ENCODE data around the gene CSMD2.

CSMD2 gene

GRCh38 chr1:34066166-34066565 lies 98.9 kb downstream of the CSMD2 start:
- Mint-ChIP-seq H3K36me3 (no peaks in the 10 kb centered on the region), H3K4me1 (no peaks in the 10 kb centered on the region), H3K9me3 (peaks cover 5% of the 10 kb centered on the region), H3K27ac (no peak overlapping the region), H3K4me3 (no peak overlapping the region), H3K27me3 (peaks cover 4% of the 10 kb centered on the region)
- CTCF ChIA-PET = no interaction called here
- DNase-seq = no peak

- peaks cover 5% of the 10 kb centered on the region for H3K9me3 Mint-ChIP-seq
- no peak overlapping the region for H3K27ac Mint-ChIP-seq
- H3K4me3 Mint-ChIP-seq = no peak overlapping the region
- CTCF ChIA-PET = no interaction called here
- H3K36me3 Mint-ChIP-seq = no peaks in the 10 kb centered on the region
- peaks cover 4% of the 10 kb centered on the region for H3K27me3 Mint-ChIP-seq
- DNase-seq = no peak
- no peaks in the 10 kb centered on the region for H3K4me1 Mint-ChIP-seq
These were observed 99.5 kb downstream of the CSMD2 start for GRCh38 chr1:34065498-34065897.

- peaks cover 5% of the 10 kb centered on the region for H3K9me3 Mint-ChIP-seq
- no peak overlapping the region for H3K4me3 Mint-ChIP-seq
- no peak overlapping the region for H3K27ac Mint-ChIP-seq
- no peaks in the 10 kb centered on the region for H3K36me3 Mint-ChIP-seq
- no peak for DNase-seq
- CTCF ChIA-PET = no interaction called here
- no peaks in the 10 kb centered on the region for H3K27me3 Mint-ChIP-seq
- no peaks in the 10 kb centered on the region for H3K4me1 Mint-ChIP-seq
These were observed 104.1 kb downstream of the CSMD2 start for GRCh38 chr1:34060901-34061415.

- CTCF ChIA-PET = interaction anchor here (0.6 kb wide), 1 partner anchor 247 kb away, joined by 3 read pairs; no protein-coding TSS in a partner anchor
- H3K4me1 Mint-ChIP-seq = no peaks in the 10 kb centered on the region
- no peaks in the 10 kb centered on the region for H3K27me3 Mint-ChIP-seq
- H3K4me3 Mint-ChIP-seq = no peak overlapping the region
- H3K9me3 Mint-ChIP-seq = peaks cover 5% of the 10 kb centered on the region
- H3K27ac Mint-ChIP-seq = no peak overlapping the region
- no peak for DNase-seq
- H3K36me3 Mint-ChIP-seq = no peaks in the 10 kb centered on the region
These were observed 104.8 kb downstream of the CSMD2 start for GRCh38 chr1:34060187-34060730.

- CTCF ChIA-PET = no interaction called here
- Mint-ChIP-seq H3K9me3 (peaks cover 2% of the 10 kb centered on the region), H3K27me3 (no peaks in the 10 kb centered on the region)
These were observed 107.5 kb downstream of the CSMD2 start for GRCh38 chr1:34057347-34058130.

GRCh38 chr1:34055818-34056217 lies 109.2 kb downstream of the CSMD2 start:
- Mint-ChIP-seq H3K27ac (no peak overlapping the region), H3K36me3 (no peaks in the 10 kb centered on the region), H3K4me3 (no peak overlapping the region), H3K4me1 (no peaks in the 10 kb centered on the region), H3K27me3 (no peaks in the 10 kb centered on the region), H3K9me3 (no peaks in the 10 kb centered on the region)
- CTCF ChIA-PET = no interaction called here
- no peak for DNase-seq

More at GRCh38 chr1:34057347-34058130, 107.5 kb downstream of the CSMD2 start:
- no peak overlapping the region for H3K4me3 Mint-ChIP-seq
- no peaks in the 10 kb centered on the region for H3K36me3 Mint-ChIP-seq
- H3K4me1 Mint-ChIP-seq = no peaks in the 10 kb centered on the region
- DNase-seq = no peak
- no peak overlapping the region for H3K27ac Mint-ChIP-seq

- no peak for DNase-seq
- Mint-ChIP-seq H3K4me3 (no peak overlapping the region), H3K9me3 (peaks cover 1% of the 10 kb centered on the region), H3K27ac (no peak overlapping the region), H3K36me3 (no peaks in the 10 kb centered on the region), H3K4me1 (no peaks in the 10 kb centered on the region), H3K27me3 (no peaks in the 10 kb centered on the region)
- CTCF ChIA-PET = no interaction called here
These were observed 110.1 kb downstream of the CSMD2 start for GRCh38 chr1:34054920-34055319.

- peaks cover 1% of the 10 kb centered on the region for H3K9me3 Mint-ChIP-seq
- no peaks in the 10 kb centered on the region for H3K36me3 Mint-ChIP-seq
- H3K4me1 Mint-ChIP-seq = no peaks in the 10 kb centered on the region
- H3K4me3 Mint-ChIP-seq = no peak overlapping the region
- no peaks in the 10 kb centered on the region for H3K27me3 Mint-ChIP-seq
- no peak overlapping the region for H3K27ac Mint-ChIP-seq
- CTCF ChIA-PET = no interaction called here
- DNase-seq = no peak
These were observed 111.4 kb downstream of the CSMD2 start for GRCh38 chr1:34053660-34054059.

GRCh38 chr1:34052565-34052964 lies 112.5 kb downstream of the CSMD2 start:
- Mint-ChIP-seq H3K27ac (no peak overlapping the region), H3K36me3 (no peaks in the 10 kb centered on the region), H3K27me3 (no peaks in the 10 kb centered on the region), H3K4me1 (no peaks in the 10 kb centered on the region), H3K9me3 (peaks cover 1% of the 10 kb centered on the region), H3K4me3 (no peak overlapping the region)
- CTCF ChIA-PET = no interaction called here
- no peak for DNase-seq

GRCh38 chr1:34050709-34051485 lies 114.1 kb downstream of the CSMD2 start:
- H3K4me3 Mint-ChIP-seq = no peak overlapping the region
- no peak for DNase-seq
- no peaks in the 10 kb centered on the region for H3K4me1 Mint-ChIP-seq
- no peaks in the 10 kb centered on the region for H3K27me3 Mint-ChIP-seq
- peaks cover 1% of the 10 kb centered on the region for H3K9me3 Mint-ChIP-seq
- no peaks in the 10 kb centered on the region for H3K36me3 Mint-ChIP-seq
- CTCF ChIA-PET = no interaction called here
- no peak overlapping the region for H3K27ac Mint-ChIP-seq

- H3K4me3 Mint-ChIP-seq = no peak overlapping the region
- H3K9me3 Mint-ChIP-seq = peaks cover 1% of the 10 kb centered on the region
- CTCF ChIA-PET = no interaction called here
- H3K36me3 Mint-ChIP-seq = no peaks in the 10 kb centered on the region
- no peaks in the 10 kb centered on the region for H3K4me1 Mint-ChIP-seq
- no peak overlapping the region for H3K27ac Mint-ChIP-seq
- no peak for DNase-seq
- H3K27me3 Mint-ChIP-seq = no peaks in the 10 kb centered on the region
These were observed 115.0 kb downstream of the CSMD2 start for GRCh38 chr1:34049994-34050393.

GRCh38 chr1:34049477-34049876 lies 115.6 kb downstream of the CSMD2 start:
- no peak for DNase-seq
- Mint-ChIP-seq H3K27ac (no peak overlapping the region), H3K36me3 (no peaks in the 10 kb centered on the region), H3K9me3 (peaks cover 1% of the 10 kb centered on the region), H3K4me1 (no peaks in the 10 kb centered on the region), H3K27me3 (no peaks in the 10 kb centered on the region), H3K4me3 (no peak overlapping the region)
- CTCF ChIA-PET = no interaction called here

- no peaks in the 10 kb centered on the region for H3K4me1 Mint-ChIP-seq
- no peaks in the 10 kb centered on the region for H3K36me3 Mint-ChIP-seq
- H3K9me3 Mint-ChIP-seq = no peaks in the 10 kb centered on the region
- H3K4me3 Mint-ChIP-seq = no peak overlapping the region
- CTCF ChIA-PET = no interaction called here
- DNase-seq = no peak
- H3K27me3 Mint-ChIP-seq = no peaks in the 10 kb centered on the region
- no peak overlapping the region for H3K27ac Mint-ChIP-seq
These were observed 127.2 kb downstream of the CSMD2 start for GRCh38 chr1:34037856-34038255.

GRCh38 chr1:34037109-34037508 lies 127.9 kb downstream of the CSMD2 start:
- Mint-ChIP-seq H3K4me3 (no peak overlapping the region), H3K36me3 (no peaks in the 10 kb centered on the region), H3K4me1 (no peaks in the 10 kb centered on the region), H3K27ac (no peak overlapping the region), H3K9me3 (no peaks in the 10 kb centered on the region), H3K27me3 (peaks cover 5% of the 10 kb centered on the region)
- CTCF ChIA-PET = no interaction called here
- no peak for DNase-seq

- Mint-ChIP-seq H3K9me3 (no peaks in the 10 kb centered on the region), H3K4me1 (no peaks in the 10 kb centered on the region), H3K27ac (no peak overlapping the region), H3K4me3 (no peak overlapping the region), H3K27me3 (peaks cover 5% of the 10 kb centered on the region), H3K36me3 (no peaks in the 10 kb centered on the region)
- CTCF ChIA-PET = no interaction called here
- no peak for DNase-seq
These were observed 131.0 kb downstream of the CSMD2 start for GRCh38 chr1:34034036-34034435.
